ENCODE measurements around the gene RAB5A. TPM values are rescaled to one million over a fixed set of nuclear protein-coding genes. Genes with fewer than 3 reads are reported as not detected.

The RAB5A gene
- polyA plus RNA-seq, 1 of the 3 experiments (the other 2 are of a cell fraction): 31.0 TPM

GRCh38 chr3:19931180-19931692 lies 15.7 kb upstream of the RAB5A start:
- POLR2A ChIA-PET: no interaction called here
- no peak overlapping the region for H2AFZ ChIP-seq (ENCODE audit: low read depth)

DNA sequence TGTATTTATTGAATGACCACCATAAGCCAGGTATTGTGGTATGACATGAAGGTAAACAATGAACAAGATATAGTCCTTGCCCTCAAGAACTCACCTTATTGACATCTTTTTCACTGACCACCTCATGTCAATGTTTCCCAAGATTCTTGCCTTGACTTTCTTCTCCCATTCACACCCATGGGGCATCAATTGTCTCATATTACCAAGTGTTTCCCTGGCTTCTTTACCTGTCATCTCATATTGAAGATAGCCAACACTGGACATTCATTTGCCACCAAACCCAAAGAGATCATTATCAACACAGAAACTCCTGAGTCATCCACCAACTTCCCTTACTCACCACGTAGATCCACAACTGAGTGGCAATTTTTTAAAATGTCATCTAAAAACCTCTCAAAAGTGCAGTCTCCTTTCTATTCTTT lies 15.1 kb upstream of the RAB5A start:
- H3K9me2 ChIP-seq: no peaks in the 10 kb centered on the region
- no peak overlapping the region for H3K4me3 ChIP-seq (ENCODE audit: low read depth in 2 of 2, low read length in 1 of 2)
- no peak overlapping the region for H2AFZ ChIP-seq (ENCODE audit: low read depth)
- no peak overlapping the region for H3K9ac ChIP-seq
- no peak overlapping the region for H3K27ac ChIP-seq (ENCODE audit: low read depth in 2 of 2, low read length in 1 of 2)
- ChIA-PET POLR2A (no interaction called here), CTCF (no interaction called here)
- no peaks in the 10 kb centered on the region for H3K36me3 ChIP-seq (replicated peaks in 1 of 2; ENCODE audit: control insufficient read depth in 1 of 2, insufficient read depth in 2 of 2, low read length in 1 of 2)
- WGBS (ENCODE audit: low lambda C conversion rate): 8% methylated on average over 1 of the region's 1 CpG
- peak in 1 of 2 experiments; percentile 30; a peak in 1 of 4 replicates for TF ChIP-seq EP300 (IDR thresholded peaks at IDR 0.05; ENCODE audit: borderline replicate concordance in 1 of 2, low read depth in 1 of 2, low read length in 1 of 2)
- TF ChIP-seq JUND (IDR thresholded peaks at IDR 0.05): peak; percentile 47
- peak; percentile 48; the same call in 1 of the 2 replicates for TF ChIP-seq FOSL2 (IDR thresholded peaks at IDR 0.05; ENCODE audit: borderline replicate concordance, low read depth)
- no peak for TF ChIP-seq USF2 (IDR thresholded peaks at IDR 0.05; ENCODE audit: borderline replicate concordance, low read depth, low read length)
- peak; percentile 70 for TF ChIP-seq TCF12 (IDR thresholded peaks at IDR 0.05)
- TF ChIP-seq PBX3 (IDR thresholded peaks at IDR 0.05): peak; percentile 69
- peaks cover 3% of the 10 kb centered on the region for H3F3A ChIP-seq (replicated peaks; ENCODE audit: insufficient read depth)
- H3K79me2 ChIP-seq (ENCODE audit: insufficient read depth): no peaks in the 10 kb centered on the region
- H4K20me1 ChIP-seq (ENCODE audit: insufficient read depth): no peaks in the 10 kb centered on the region
- no peak for DNase-seq
- no peaks in the 10 kb centered on the region for H3K27me3 ChIP-seq (ENCODE audit: insufficient read depth)
- peak overlapping the region; percentile 17; the same call in 1 of the 2 replicates for H3K4me2 ChIP-seq
- peaks cover 0 to 4% of the 10 kb centered on the region in 2 experiments; a peak in 1 of 4 replicates for H3K4me1 ChIP-seq (ENCODE audit: control insufficient read depth in 1 of 2, insufficient read depth in 2 of 2, low read depth in 1 of 2, low read length in 1 of 2)
- H3K9me3 ChIP-seq: no peaks in the 10 kb centered on the region

More at GRCh38 chr3:19931180-19931692, 15.7 kb upstream of the RAB5A start:
- Histone ChIP-seq H3K27ac (ENCODE audit: low read depth in 2 of 2, low read length in 1 of 2) (no peak overlapping the region), H3K4me3 (ENCODE audit: low read depth in 2 of 2, low read length in 1 of 2) (no peak overlapping the region), H3K9me2 (no peaks in the 10 kb centered on the region), H3K27me3 (ENCODE audit: insufficient read depth) (no peaks in the 10 kb centered on the region), H3F3A (replicated peaks; ENCODE audit: insufficient read depth) (peaks cover 3% of the 10 kb centered on the region), H3K9me3 (no peaks in the 10 kb centered on the region), H4K20me1 (ENCODE audit: insufficient read depth) (no peaks in the 10 kb centered on the region), H3K4me2 (no peak overlapping the region), H3K9ac (no peak overlapping the region), H3K4me1 (ENCODE audit: control insufficient read depth in 1 of 2, insufficient read depth in 2 of 2, low read depth in 1 of 2, low read length in 1 of 2) (peaks cover 0 to 4% of the 10 kb centered on the region in 2 experiments; a peak in 1 of 4 replicates), H3K36me3 (replicated peaks in 1 of 2; ENCODE audit: control insufficient read depth in 1 of 2, insufficient read depth in 2 of 2, low read length in 1 of 2) (no peaks in the 10 kb centered on the region), H3K79me2 (ENCODE audit: insufficient read depth) (no peaks in the 10 kb centered on the region)
- 72% methylated on average over 2 of the region's 2 CpGs for WGBS (ENCODE audit: low lambda C conversion rate)
- no peak for DNase-seq
- no peak for TF ChIP-seq ELF1 (IDR thresholded peaks at IDR 0.05)
- no peak for TF ChIP-seq RAD21 (IDR thresholded peaks at IDR 0.05; ENCODE audit: low read length)
- TF ChIP-seq, protein P1, sequence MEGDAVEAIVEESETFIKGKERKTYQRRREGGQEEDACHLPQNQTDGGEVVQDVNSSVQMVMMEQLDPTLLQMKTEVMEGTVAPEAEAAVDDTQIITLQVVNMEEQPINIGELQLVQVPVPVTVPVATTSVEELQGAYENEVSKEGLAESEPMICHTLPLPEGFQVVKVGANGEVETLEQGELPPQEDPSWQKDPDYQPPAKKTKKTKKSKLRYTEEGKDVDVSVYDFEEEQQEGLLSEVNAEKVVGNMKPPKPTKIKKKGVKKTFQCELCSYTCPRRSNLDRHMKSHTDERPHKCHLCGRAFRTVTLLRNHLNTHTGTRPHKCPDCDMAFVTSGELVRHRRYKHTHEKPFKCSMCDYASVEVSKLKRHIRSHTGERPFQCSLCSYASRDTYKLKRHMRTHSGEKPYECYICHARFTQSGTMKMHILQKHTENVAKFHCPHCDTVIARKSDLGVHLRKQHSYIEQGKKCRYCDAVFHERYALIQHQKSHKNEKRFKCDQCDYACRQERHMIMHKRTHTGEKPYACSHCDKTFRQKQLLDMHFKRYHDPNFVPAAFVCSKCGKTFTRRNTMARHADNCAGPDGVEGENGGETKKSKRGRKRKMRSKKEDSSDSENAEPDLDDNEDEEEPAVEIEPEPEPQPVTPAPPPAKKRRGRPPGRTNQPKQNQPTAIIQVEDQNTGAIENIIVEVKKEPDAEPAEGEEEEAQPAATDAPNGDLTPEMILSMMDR (IDR thresholded peaks at IDR 0.05): no peak
- TF ChIP-seq RFX5 (IDR thresholded peaks at IDR 0.05; ENCODE audit: low read length): no peak
- TF ChIP-seq MAX (IDR thresholded peaks at IDR 0.05; ENCODE audit: low read depth): no peak
- no peak for TF ChIP-seq CHD2 (IDR thresholded peaks at IDR 0.05; ENCODE audit: low read length, partially characterized antibody)
- no peak for TF ChIP-seq NFIC (IDR thresholded peaks at IDR 0.05; ENCODE audit: borderline replicate concordance)
- CTCF ChIA-PET: no interaction called here

Measured in SK-N-SH (cell line).